ENCODE results near the gene YARS1. TPM values are rescaled to one million over a fixed set of nuclear protein-coding genes. Genes with fewer than 3 reads are reported as not detected.

The YARS1 gene
- total RNA-seq, 1 experiment from 2014 or later: 115 TPM

DNA sequence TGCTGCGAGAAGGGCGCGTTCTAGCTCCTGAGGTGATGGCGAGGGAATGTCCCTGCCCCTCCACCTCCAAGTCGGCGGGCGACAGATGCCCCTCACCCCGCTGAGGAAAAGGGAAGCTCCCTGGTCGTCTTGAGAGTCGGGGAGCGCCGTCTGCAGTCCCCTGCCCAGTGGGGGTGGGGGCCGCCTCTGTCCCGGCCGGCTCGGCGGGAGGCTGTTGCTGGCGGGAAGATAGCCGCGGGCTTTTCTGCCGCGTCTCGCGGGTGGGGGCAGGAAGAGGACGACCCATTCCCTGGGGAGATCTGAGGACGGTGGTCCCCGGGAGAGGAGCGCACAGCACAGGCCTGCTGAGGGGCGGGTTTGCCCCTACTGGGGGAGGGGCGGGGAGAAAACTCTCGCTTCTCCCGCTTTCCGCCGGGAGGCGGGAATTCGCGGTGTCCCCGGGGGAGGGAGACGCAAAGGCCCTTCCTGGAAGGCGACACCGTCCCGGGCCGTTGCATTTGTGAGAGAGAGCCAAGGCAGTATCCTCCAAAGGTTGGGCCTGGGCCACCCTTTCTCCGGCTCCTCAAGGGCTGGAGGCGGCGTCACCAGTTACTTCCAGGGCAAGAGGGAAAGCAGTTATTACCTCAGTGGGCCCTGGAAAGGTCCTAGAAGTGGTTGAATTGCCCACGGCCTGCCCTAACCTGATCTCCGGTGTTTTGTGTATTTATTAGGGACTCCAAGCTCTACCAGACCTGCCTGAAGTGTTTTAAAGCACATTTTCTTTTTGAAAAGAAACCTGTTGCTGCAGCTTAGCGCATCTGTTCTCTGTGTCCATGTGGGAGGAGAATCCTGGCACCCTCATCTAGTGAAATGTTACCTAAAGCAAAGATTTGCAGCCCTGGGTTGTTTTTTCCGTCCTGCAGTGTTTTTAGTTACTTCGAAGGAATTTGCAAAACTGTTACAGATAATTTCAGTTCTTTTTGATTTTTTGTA is 943 bp upstream of the YARS1 start:
- H4K20me1 ChIP-seq (ENCODE audit: low read length): no peaks in the 10 kb centered on the region
- no peaks in the 10 kb centered on the region for H3K36me3 ChIP-seq (ENCODE audit: low read depth, low read length)
- H3K4me1 ChIP-seq (ENCODE audit: insufficient read depth, low read length): peaks cover 29% of the 10 kb centered on the region
- peaks cover 74% of the 10 kb centered on the region for H3K79me2 ChIP-seq (ENCODE audit: low read length)
- H3K4me2 ChIP-seq (ENCODE audit: low read length): peak overlapping the region; percentile 83
- DNase-seq (peak; percentile 76), ATAC-seq (peak; percentile 51)
- H3K4me3 ChIP-seq (ENCODE audit: low read length): peak overlapping the region; percentile 89
- no peaks in the 10 kb centered on the region for H3K27me3 ChIP-seq (ENCODE audit: low read length)
- ChIA-PET POLR2A (ENCODE audit: unreplicated experiment) (interaction anchor here (0.6 kb wide), 1 partner anchor 135 kb away, joined by 4 read pairs; no protein-coding TSS in a partner anchor), CTCF (interaction anchor here (1.1 kb wide), 1 partner anchor 106 kb away, joined by 3 read pairs; no protein-coding TSS in a partner anchor)
- no peaks in the 10 kb centered on the region for H3F3A ChIP-seq (ENCODE audit: low read length, unreplicated experiment)
- TF ChIP-seq, protein P1, sequence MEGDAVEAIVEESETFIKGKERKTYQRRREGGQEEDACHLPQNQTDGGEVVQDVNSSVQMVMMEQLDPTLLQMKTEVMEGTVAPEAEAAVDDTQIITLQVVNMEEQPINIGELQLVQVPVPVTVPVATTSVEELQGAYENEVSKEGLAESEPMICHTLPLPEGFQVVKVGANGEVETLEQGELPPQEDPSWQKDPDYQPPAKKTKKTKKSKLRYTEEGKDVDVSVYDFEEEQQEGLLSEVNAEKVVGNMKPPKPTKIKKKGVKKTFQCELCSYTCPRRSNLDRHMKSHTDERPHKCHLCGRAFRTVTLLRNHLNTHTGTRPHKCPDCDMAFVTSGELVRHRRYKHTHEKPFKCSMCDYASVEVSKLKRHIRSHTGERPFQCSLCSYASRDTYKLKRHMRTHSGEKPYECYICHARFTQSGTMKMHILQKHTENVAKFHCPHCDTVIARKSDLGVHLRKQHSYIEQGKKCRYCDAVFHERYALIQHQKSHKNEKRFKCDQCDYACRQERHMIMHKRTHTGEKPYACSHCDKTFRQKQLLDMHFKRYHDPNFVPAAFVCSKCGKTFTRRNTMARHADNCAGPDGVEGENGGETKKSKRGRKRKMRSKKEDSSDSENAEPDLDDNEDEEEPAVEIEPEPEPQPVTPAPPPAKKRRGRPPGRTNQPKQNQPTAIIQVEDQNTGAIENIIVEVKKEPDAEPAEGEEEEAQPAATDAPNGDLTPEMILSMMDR (conservative IDR thresholded peaks at IDR 0.05; ENCODE audit: low read depth, low read length): no peak
- no peak for TF ChIP-seq EZH2phosphoT487 (IDR thresholded peaks at IDR 0.05; ENCODE audit: borderline replicate concordance, low read length)
- TF ChIP-seq EZH2 (IDR thresholded peaks at IDR 0.05; ENCODE audit: low read length, unreplicated experiment): no peak
- no peaks in the 10 kb centered on the region for H3K9me3 ChIP-seq (ENCODE audit: low read length)
- H2AFZ ChIP-seq (ENCODE audit: low read length): peak overlapping the region; percentile 90
- H3K27ac ChIP-seq (ENCODE audit: low read length): peak overlapping the region; percentile 83
- peak overlapping the region; percentile 97 for H3K9ac ChIP-seq (ENCODE audit: low read length)
- TSS peak; percentile 68 for BruUV-seq (replicated peaks)
- intact Hi-C loops (cut with micrococcal nuclease): loop anchor here (2.0 kb wide), 1 partner anchor 19 kb away; no protein-coding TSS in a partner anchor
- no peaks in the 10 kb centered on the region for H3K9me2 ChIP-seq (replicated peaks; ENCODE audit: low read length)

DNA sequence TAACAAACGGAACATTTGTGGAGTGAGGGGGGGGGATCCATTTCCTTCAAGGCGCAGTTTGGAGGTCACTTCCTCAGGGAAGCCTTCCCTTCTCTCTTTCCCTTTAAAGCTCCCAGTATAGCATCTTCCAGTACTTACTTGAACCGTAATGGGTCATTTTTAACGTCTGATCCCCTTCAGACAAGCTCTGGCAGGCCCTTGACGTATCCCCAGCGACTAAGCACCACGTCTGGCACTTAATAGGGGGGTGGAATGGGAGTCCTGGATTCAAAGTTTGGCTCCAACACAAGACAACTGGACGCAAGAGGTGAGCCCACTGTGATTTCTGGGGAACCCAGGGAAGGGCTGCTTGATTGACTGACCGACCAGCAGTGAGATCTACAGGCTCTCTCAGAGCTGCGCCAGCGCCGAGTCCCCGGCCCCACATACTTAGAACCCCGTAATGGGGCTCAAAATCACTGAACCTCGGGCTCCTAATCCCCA is 441 bp downstream of the YARS1 start:
- TF ChIP-seq EZH2phosphoT487 (IDR thresholded peaks at IDR 0.05; ENCODE audit: borderline replicate concordance, low read length) (no peak), EZH2 (IDR thresholded peaks at IDR 0.05; ENCODE audit: low read length, unreplicated experiment) (no peak)
- TF ChIP-seq, protein P1 (conservative IDR thresholded peaks at IDR 0.05; ENCODE audit: low read depth, low read length): no peak
- Histone ChIP-seq H3K4me3 (ENCODE audit: low read length) (peak overlapping the region; percentile 89), H3K9ac (ENCODE audit: low read length) (peak overlapping the region; percentile 97), H3K9me2 (replicated peaks; ENCODE audit: low read length) (no peaks in the 10 kb centered on the region), H2AFZ (ENCODE audit: low read length) (peak overlapping the region; percentile 41), H4K20me1 (ENCODE audit: low read length) (no peaks in the 10 kb centered on the region), H3K79me2 (ENCODE audit: low read length) (peaks cover 87% of the 10 kb centered on the region), H3K9me3 (ENCODE audit: low read length) (no peaks in the 10 kb centered on the region), H3K4me2 (ENCODE audit: low read length) (peak overlapping the region; percentile 83), H3K27me3 (ENCODE audit: low read length) (no peaks in the 10 kb centered on the region), H3K27ac (ENCODE audit: low read length) (peak overlapping the region; percentile 56), H3F3A (ENCODE audit: low read length, unreplicated experiment) (no peaks in the 10 kb centered on the region), H3K4me1 (ENCODE audit: insufficient read depth, low read length) (peaks cover 29% of the 10 kb centered on the region), H3K36me3 (ENCODE audit: low read depth, low read length) (no peaks in the 10 kb centered on the region)
- intact Hi-C loops (cut with micrococcal nuclease): loop anchor here (2.0 kb wide), 1 partner anchor 18 kb away; no protein-coding TSS in a partner anchor
- peak; percentile 26 for DNase-seq
- peak; percentile 1 for ATAC-seq
- ChIA-PET CTCF (interaction anchor here (0.7 to 1.1 kb wide), 2 partner anchors 104 to 281 kb away, joined by 3 read pairs; no protein-coding TSS in a partner anchor), POLR2A (ENCODE audit: unreplicated experiment) (interaction anchor here (0.7 kb wide), 1 partner anchor 16 kb away, joined by 4 read pairs; no protein-coding TSS in a partner anchor)
- TSS peak; percentile 82 for BruUV-seq (replicated peaks)
